Measurements from ENCODE around the gene MRM2. TPM values are rescaled to one million over a fixed set of nuclear protein-coding genes. Genes with fewer than 3 reads are reported as not detected.

MRM2 gene
- total RNA-seq, 1 donor, result 21.4 TPM

DNA sequence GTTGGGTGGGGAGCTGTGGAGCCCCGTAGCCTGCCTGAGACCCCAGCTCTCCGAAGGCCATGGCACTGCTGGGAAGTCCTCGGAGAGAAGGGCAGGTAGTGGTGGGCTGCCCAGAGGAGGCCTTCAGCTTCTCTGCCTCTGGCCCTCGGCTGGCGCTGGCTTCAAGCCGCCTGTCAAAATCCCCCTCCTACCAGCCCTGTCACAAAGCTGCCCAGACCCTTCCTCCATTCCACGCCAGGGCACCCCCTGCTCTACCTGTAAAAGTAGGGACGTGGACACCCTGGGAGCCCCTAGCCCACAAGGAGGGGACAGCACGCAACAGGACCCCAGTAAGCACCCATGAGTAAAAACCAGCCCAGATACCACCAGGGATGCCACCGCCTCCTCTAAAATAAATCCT, 40.9 kb downstream of the MRM2 start:
- DNase-seq (ENCODE audit: insufficient read length, low spot score, missing footprints), result peak; percentile 19
- Histone ChIP-seq H3K9me3 (ENCODE audit: low read depth, low read length) (no peaks in the 10 kb centered on the region), H3K4me1 (ENCODE audit: insufficient read depth, low read length) (no peaks in the 10 kb centered on the region), H3K79me2 (ENCODE audit: insufficient read depth, low read length) (no peaks in the 10 kb centered on the region), H3K27ac (ENCODE audit: low read depth, low read length) (no peak overlapping the region), H3K4me3 (ENCODE audit: insufficient read depth, low read length) (no peak overlapping the region), H3K27me3 (ENCODE audit: insufficient read depth, low read length) (no peaks in the 10 kb centered on the region), H3K4me2 (ENCODE audit: insufficient read depth, low read length) (no peak overlapping the region), H3K36me3 (ENCODE audit: insufficient read depth, low read length) (peaks cover 8% of the 10 kb centered on the region), H2AFZ (ENCODE audit: low read length) (no peak overlapping the region), H4K20me1 (ENCODE audit: insufficient read depth, low read length) (no peaks in the 10 kb centered on the region)
- no peak for TF ChIP-seq CTCF (IDR thresholded peaks at IDR 0.05; ENCODE audit: extremely low read depth, low read depth, low read length)

GRCh38 chr7:2200584-2200980, 41.4 kb downstream of the MRM2 start:
- DNase-seq (ENCODE audit: insufficient read length, low spot score, missing footprints), result peak; percentile 69

GRCh38 chr7:2199956-2200583, 41.9 kb downstream of the MRM2 start:
- Histone ChIP-seq H3K9me3 (ENCODE audit: low read depth, low read length) (no peaks in the 10 kb centered on the region), H3K4me2 (ENCODE audit: insufficient read depth, low read length) (no peak overlapping the region), H3K27ac (ENCODE audit: low read depth, low read length) (no peak overlapping the region), H3K4me3 (ENCODE audit: insufficient read depth, low read length) (no peak overlapping the region), H3K4me1 (ENCODE audit: insufficient read depth, low read length) (no peaks in the 10 kb centered on the region), H3K27me3 (ENCODE audit: insufficient read depth, low read length) (no peaks in the 10 kb centered on the region), H2AFZ (ENCODE audit: low read length) (no peak overlapping the region), H3K36me3 (ENCODE audit: insufficient read depth, low read length) (peaks cover 16% of the 10 kb centered on the region), H4K20me1 (ENCODE audit: insufficient read depth, low read length) (no peaks in the 10 kb centered on the region), H3K79me2 (ENCODE audit: insufficient read depth, low read length) (no peaks in the 10 kb centered on the region)
- no peak for TF ChIP-seq CTCF (IDR thresholded peaks at IDR 0.05; ENCODE audit: extremely low read depth, low read depth, low read length)
- peak; percentile 66 for DNase-seq (ENCODE audit: insufficient read length, low spot score, missing footprints)

More at GRCh38 chr7:2200584-2200980, 41.4 kb downstream of the MRM2 start:
- Histone ChIP-seq H3K79me2 (ENCODE audit: insufficient read depth, low read length) (no peaks in the 10 kb centered on the region), H3K9me3 (ENCODE audit: low read depth, low read length) (no peaks in the 10 kb centered on the region), H3K4me1 (ENCODE audit: insufficient read depth, low read length) (no peaks in the 10 kb centered on the region), H3K4me2 (ENCODE audit: insufficient read depth, low read length) (no peak overlapping the region), H3K27ac (ENCODE audit: low read depth, low read length) (no peak overlapping the region), H4K20me1 (ENCODE audit: insufficient read depth, low read length) (no peaks in the 10 kb centered on the region), H3K27me3 (ENCODE audit: insufficient read depth, low read length) (no peaks in the 10 kb centered on the region), H3K4me3 (ENCODE audit: insufficient read depth, low read length) (no peak overlapping the region), H3K36me3 (ENCODE audit: insufficient read depth, low read length) (peaks cover 12% of the 10 kb centered on the region), H2AFZ (ENCODE audit: low read length) (no peak overlapping the region)
- no peak for TF ChIP-seq CTCF (IDR thresholded peaks at IDR 0.05; ENCODE audit: extremely low read depth, low read depth, low read length)

- no peak for TF ChIP-seq CTCF (IDR thresholded peaks at IDR 0.05; ENCODE audit: extremely low read depth, low read depth, low read length)
Observed at GRCh38 chr7:2199528-2199927, 42.5 kb downstream of the MRM2 start.

More at GRCh38 chr7:2199528-2199927, 42.5 kb downstream of the MRM2 start:
- no peaks in the 10 kb centered on the region for H4K20me1 ChIP-seq (ENCODE audit: insufficient read depth, low read length)
- DNase-seq (ENCODE audit: insufficient read length, low spot score, missing footprints), result peak; percentile 17
- H3K4me3 ChIP-seq (ENCODE audit: insufficient read depth, low read length), result no peak overlapping the region
- no peak overlapping the region for H3K4me2 ChIP-seq (ENCODE audit: insufficient read depth, low read length)
- H3K36me3 ChIP-seq (ENCODE audit: insufficient read depth, low read length), result peaks cover 16% of the 10 kb centered on the region
- no peaks in the 10 kb centered on the region for H3K27me3 ChIP-seq (ENCODE audit: insufficient read depth, low read length)
- H2AFZ ChIP-seq (ENCODE audit: low read length), result no peak overlapping the region
- no peak overlapping the region for H3K27ac ChIP-seq (ENCODE audit: low read depth, low read length)
- no peaks in the 10 kb centered on the region for H3K4me1 ChIP-seq (ENCODE audit: insufficient read depth, low read length)
- H3K9me3 ChIP-seq (ENCODE audit: low read depth, low read length), result no peaks in the 10 kb centered on the region
- no peaks in the 10 kb centered on the region for H3K79me2 ChIP-seq (ENCODE audit: insufficient read depth, low read length)
